WTC11 (cell line): ENCODE measurements around the gene C8B. TPM values are rescaled to one million over a fixed set of nuclear protein-coding genes. Genes with fewer than 3 reads are reported as not detected.

ENCODE experiments used
- ATAC-seq: fragments of 200-7000 bp; cut with Tn5 transposase; 2 replicates; pipeline ENCODE4 v1.10.0; 2021; ENCODE audit warnings: mild to moderate bottlenecking, moderate library complexity
- CTCF ChIA-PET: fragments of 300-600 bp; sonication (Branson Sonifier 250); formaldehyde crosslinking; loops from one replicate; lab custom pipeline; 2021; ENCODE audit warnings: antibody characterized with exemption; lab: Charles Lee
- POLR2A ChIA-PET: fragments of 350-600 bp; sonication (Branson Sonifier 250); formaldehyde crosslinking; loops from one replicate; lab custom pipeline; 2021; ENCODE audit warnings: antibody characterized with exemption; lab: Charles Lee
- DNase-seq: peaks from one replicate; pipeline ENCODE4 v3.0.0; 2021; ENCODE audit warnings: low spot score
- H3K27ac Mint-ChIP-seq: 2 replicates; pipeline ENCODE4 v1.8.0; 2021; ENCODE audit warnings: mixed read lengths
- H3K27me3 Mint-ChIP-seq: 2 replicates; pipeline ENCODE4 v1.8.0; 2021; ENCODE audit warnings: low read depth, mild to moderate bottlenecking, moderate library complexity, mixed read lengths
- H3K36me3 Mint-ChIP-seq: 2 replicates; pipeline ENCODE4 v1.8.0; 2021; ENCODE audit warnings: mixed read lengths
- H3K4me1 Mint-ChIP-seq: 2 replicates; pipeline ENCODE4 v1.8.0; 2022; ENCODE audit warnings: mixed read lengths
- H3K4me3 Mint-ChIP-seq: 2 replicates; pipeline ENCODE4 v1.8.0; 2021; ENCODE audit warnings: mild to moderate bottlenecking, moderate library complexity, mixed read lengths
- H3K9me3 Mint-ChIP-seq: 2 replicates; pipeline ENCODE4 v1.8.0; 2021; ENCODE audit warnings: mixed read lengths
- ETV6 ChIP-seq: sonication (generic); formaldehyde crosslinking; IDR thresholded peaks from 2 replicates; pipeline ENCODE4 v1.8.1; 2022; ENCODE audit warnings: mild to moderate bottlenecking, missing genetic modification reagents
- GRHL2 ChIP-seq: fragments of 250-450 bp; sonication (Bioruptor Pico); IDR thresholded peaks from 2 replicates; pipeline ENCODE4 v1.8.0; 2022; ENCODE audit warnings: mild to moderate bottlenecking, moderate library complexity; ENCODE audit not compliant: insufficient replicate concordance, severe bottlenecking
- JUN ChIP-seq: sonication (generic); formaldehyde crosslinking; IDR thresholded peaks from 2 replicates; pipeline ENCODE4 v1.8.0; 2023; ENCODE audit warnings: mild to moderate bottlenecking, missing genetic modification reagents
- MYBL2 ChIP-seq: sonication (generic); formaldehyde crosslinking; IDR thresholded peaks from 2 replicates; pipeline ENCODE4 v1.8.1; 2023; ENCODE audit warnings: mild to moderate bottlenecking, moderate library complexity, missing genetic modification reagents
- NR1H2 ChIP-seq: sonication (generic); formaldehyde crosslinking; IDR thresholded peaks from 2 replicates; pipeline ENCODE4 v1.9.0; 2021; ENCODE audit warnings: mild to moderate bottlenecking, moderate library complexity, missing genetic modification reagents
- OVOL2 ChIP-seq: fragments of 250-450 bp; sonication (Bioruptor Pico); IDR thresholded peaks from 2 replicates; pipeline ENCODE4 v1.9.0; 2021; ENCODE audit warnings: mild to moderate bottlenecking, borderline replicate concordance
- PRRX2 ChIP-seq: fragments of 250-450 bp; sonication (Bioruptor Pico); IDR thresholded peaks from 2 replicates; pipeline ENCODE4 v1.8.0; 2021; ENCODE audit warnings: mild to moderate bottlenecking
- ZNF138 ChIP-seq: sonication (generic); formaldehyde crosslinking; conservative IDR thresholded peaks from 2 replicates; pipeline ENCODE4 v1.8.1; 2022; ENCODE audit warnings: mild to moderate bottlenecking, moderate library complexity, missing genetic modification reagents
- ZNF317 ChIP-seq: sonication (generic); formaldehyde crosslinking; IDR thresholded peaks from 2 replicates; pipeline ENCODE4 v1.8.1; 2023; ENCODE audit warnings: low read depth, mild to moderate bottlenecking, moderate library complexity, missing genetic modification reagents, borderline replicate concordance
- total RNA-seq: library from RNA; stranded (reverse); gene quantifications from 3 replicates; pipeline ENCODE4 v1.2.3, GENCODE V29; 2021
- TF ChIP-seq, protein P1 (sequence below): sonication (generic); formaldehyde crosslinking; IDR thresholded peaks from 2 replicates; pipeline ENCODE4 v1.8.0; 2022; ENCODE audit warnings: missing genetic modification reagents
- TF ChIP-seq, protein P2 (sequence below): sonication (generic); formaldehyde crosslinking; IDR thresholded peaks from 2 replicates; pipeline ENCODE4 v1.8.1; 2023; ENCODE audit warnings: mild to moderate bottlenecking, missing genetic modification reagents, moderate library complexity
- TF ChIP-seq, protein P3 (sequence below): sonication (generic); formaldehyde crosslinking; IDR thresholded peaks from 2 replicates; pipeline ENCODE4 v1.8.0; 2023; ENCODE audit warnings: mild to moderate bottlenecking, missing genetic modification reagents
- TF ChIP-seq, protein P4 (sequence below): fragments of 250-450 bp; sonication (Bioruptor Pico); IDR thresholded peaks from 2 replicates; pipeline ENCODE4 v1.9.0; 2021; ENCODE audit warnings: moderate library complexity, mild to moderate bottlenecking, inconsistent platforms, borderline replicate concordance
- TF ChIP-seq, protein P5 (sequence below): sonication (generic); formaldehyde crosslinking; IDR thresholded peaks from 2 replicates; pipeline ENCODE4 v1.8.0; 2022; ENCODE audit warnings: mild to moderate bottlenecking, missing genetic modification reagents
- TF ChIP-seq, protein P6 (sequence below): sonication (generic); formaldehyde crosslinking; conservative IDR thresholded peaks from 2 replicates; pipeline ENCODE4 v1.8.1; 2022; ENCODE audit warnings: mild to moderate bottlenecking, missing genetic modification reagents
- TF ChIP-seq, protein P7 (sequence below): sonication (generic); formaldehyde crosslinking; IDR thresholded peaks from 2 replicates; pipeline ENCODE4 v1.8.1; 2023; ENCODE audit warnings: mild to moderate bottlenecking, missing genetic modification reagents
- TF ChIP-seq, protein P8 (sequence below): fragments of 200-600 bp; IDR thresholded peaks from 2 replicates; pipeline ENCODE4 v1.8.0; 2022; ENCODE audit warnings: antibody characterized with exemption

C8B gene
- total RNA-seq, 1 experiment from 2014 or later: 0.46 TPM

DNA sequence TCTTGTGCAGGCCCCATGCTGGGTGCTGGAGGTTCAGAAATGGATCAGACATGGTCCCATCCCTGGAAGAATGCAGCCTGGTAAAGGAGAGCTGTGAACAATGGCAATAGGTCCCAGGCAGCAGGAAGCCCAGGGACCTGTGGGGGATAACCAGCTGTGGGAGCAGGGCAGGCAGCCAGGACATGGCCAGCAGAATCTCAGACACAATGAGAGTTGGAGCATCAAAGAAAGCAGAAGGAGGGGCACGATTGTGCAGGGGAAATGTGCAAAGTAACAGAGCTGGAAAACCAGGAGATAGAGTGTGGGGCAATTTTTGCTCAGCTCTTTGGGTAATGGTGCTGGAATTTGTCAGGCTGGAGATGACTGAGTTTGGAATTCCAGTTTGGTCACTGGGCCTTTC is 44.3 kb downstream of the C8B start (continued):
- TF ChIP-seq, protein P1, sequence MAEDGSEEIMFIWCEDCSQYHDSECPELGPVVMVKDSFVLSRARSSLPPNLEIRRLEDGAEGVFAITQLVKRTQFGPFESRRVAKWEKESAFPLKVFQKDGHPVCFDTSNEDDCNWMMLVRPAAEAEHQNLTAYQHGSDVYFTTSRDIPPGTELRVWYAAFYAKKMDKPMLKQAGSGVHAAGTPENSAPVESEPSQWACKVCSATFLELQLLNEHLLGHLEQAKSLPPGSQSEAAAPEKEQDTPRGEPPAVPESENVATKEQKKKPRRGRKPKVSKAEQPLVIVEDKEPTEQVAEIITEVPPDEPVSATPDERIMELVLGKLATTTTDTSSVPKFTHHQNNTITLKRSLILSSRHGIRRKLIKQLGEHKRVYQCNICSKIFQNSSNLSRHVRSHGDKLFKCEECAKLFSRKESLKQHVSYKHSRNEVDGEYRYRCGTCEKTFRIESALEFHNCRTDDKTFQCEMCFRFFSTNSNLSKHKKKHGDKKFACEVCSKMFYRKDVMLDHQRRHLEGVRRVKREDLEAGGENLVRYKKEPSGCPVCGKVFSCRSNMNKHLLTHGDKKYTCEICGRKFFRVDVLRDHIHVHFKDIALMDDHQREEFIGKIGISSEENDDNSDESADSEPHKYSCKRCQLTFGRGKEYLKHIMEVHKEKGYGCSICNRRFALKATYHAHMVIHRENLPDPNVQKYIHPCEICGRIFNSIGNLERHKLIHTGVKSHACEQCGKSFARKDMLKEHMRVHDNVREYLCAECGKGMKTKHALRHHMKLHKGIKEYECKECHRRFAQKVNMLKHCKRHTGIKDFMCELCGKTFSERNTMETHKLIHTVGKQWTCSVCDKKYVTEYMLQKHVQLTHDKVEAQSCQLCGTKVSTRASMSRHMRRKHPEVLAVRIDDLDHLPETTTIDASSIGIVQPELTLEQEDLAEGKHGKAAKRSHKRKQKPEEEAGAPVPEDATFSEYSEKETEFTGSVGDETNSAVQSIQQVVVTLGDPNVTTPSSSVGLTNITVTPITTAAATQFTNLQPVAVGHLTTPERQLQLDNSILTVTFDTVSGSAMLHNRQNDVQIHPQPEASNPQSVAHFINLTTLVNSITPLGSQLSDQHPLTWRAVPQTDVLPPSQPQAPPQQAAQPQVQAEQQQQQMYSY (CRISPR knock-in tag): no peak
- no peak for TF ChIP-seq ETV6 (CRISPR knock-in tag)
- no peak for TF ChIP-seq PRRX2
- TF ChIP-seq, all 79 proteins: peak for 0

DNA sequence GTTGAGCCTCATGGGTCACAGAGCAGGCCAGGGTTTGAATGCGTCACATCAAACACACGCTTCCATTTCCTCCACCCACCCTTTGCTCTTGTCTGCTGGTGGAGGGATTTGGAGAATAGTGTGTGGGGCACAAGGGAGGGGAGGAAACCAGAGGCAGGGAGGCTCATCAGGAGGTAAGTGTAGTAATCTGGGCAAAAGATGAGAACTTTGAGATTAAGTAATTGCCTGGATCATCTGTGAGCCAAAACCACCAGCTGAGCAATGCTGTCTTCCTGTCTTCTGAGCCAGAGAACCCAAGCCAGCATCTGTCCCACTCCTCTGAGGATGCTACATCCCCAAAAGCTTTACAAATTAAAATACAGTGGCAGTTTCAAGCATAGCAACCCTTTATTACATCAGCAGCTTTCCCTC is 45.2 kb downstream of the C8B start:
- Mint-ChIP-seq H3K9me3 (no peaks in the 10 kb centered on the region), H3K27ac (no peak overlapping the region), H3K27me3 (peaks cover 6% of the 10 kb centered on the region; the same call in 1 of the 2 replicates), H3K36me3 (no peaks in the 10 kb centered on the region), H3K4me1 (peaks cover 11% of the 10 kb centered on the region)
- POLR2A ChIA-PET: no interaction called here
- ATAC-seq (no peak), DNase-seq (no peak)
- TF ChIP-seq, protein P2, sequence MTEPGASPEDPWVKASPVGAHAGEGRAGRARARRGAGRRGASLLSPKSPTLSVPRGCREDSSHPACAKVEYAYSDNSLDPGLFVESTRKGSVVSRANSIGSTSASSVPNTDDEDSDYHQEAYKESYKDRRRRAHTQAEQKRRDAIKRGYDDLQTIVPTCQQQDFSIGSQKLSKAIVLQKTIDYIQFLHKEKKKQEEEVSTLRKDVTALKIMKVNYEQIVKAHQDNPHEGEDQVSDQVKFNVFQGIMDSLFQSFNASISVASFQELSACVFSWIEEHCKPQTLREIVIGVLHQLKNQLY (CRISPR knock-in tag): no peak
- no peak for TF ChIP-seq NR1H2 (CRISPR knock-in tag)
- TF ChIP-seq ZNF317 (CRISPR knock-in tag): no peak
- TF ChIP-seq, protein P3, sequence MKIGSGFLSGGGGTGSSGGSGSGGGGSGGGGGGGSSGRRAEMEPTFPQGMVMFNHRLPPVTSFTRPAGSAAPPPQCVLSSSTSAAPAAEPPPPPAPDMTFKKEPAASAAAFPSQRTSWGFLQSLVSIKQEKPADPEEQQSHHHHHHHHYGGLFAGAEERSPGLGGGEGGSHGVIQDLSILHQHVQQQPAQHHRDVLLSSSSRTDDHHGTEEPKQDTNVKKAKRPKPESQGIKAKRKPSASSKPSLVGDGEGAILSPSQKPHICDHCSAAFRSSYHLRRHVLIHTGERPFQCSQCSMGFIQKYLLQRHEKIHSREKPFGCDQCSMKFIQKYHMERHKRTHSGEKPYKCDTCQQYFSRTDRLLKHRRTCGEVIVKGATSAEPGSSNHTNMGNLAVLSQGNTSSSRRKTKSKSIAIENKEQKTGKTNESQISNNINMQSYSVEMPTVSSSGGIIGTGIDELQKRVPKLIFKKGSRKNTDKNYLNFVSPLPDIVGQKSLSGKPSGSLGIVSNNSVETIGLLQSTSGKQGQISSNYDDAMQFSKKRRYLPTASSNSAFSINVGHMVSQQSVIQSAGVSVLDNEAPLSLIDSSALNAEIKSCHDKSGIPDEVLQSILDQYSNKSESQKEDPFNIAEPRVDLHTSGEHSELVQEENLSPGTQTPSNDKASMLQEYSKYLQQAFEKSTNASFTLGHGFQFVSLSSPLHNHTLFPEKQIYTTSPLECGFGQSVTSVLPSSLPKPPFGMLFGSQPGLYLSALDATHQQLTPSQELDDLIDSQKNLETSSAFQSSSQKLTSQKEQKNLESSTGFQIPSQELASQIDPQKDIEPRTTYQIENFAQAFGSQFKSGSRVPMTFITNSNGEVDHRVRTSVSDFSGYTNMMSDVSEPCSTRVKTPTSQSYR (CRISPR knock-in tag): no peak
- TF ChIP-seq, all 79 proteins: peak for 0
- no peak overlapping the region for H3K4me3 Mint-ChIP-seq
- CTCF ChIA-PET: no interaction called here

DNA sequence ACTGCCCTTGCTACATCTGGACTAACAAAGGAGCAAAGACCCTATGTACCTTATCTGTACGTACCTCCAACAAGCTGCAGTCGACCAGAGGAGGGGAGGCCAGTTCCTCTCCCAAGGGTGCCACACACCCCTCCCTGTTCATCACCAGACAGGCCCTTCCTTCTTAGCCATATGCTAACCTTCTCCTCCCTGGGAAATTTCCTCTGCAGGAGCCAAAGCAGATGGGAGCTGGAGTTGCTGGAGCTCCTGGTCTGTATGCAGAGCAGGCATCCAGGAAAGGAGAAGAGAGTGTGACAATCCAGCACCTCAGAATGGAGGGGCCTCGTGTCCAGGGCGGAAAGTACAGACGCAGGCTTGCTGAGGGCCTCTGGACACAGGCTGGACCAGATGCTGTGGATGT is 48.5 kb downstream of the C8B start:
- peaks cover 3% of the 10 kb centered on the region; the same call in 1 of the 2 replicates for H3K27me3 Mint-ChIP-seq
- DNase-seq: no peak
- peaks cover 5% of the 10 kb centered on the region for H3K4me1 Mint-ChIP-seq
- H3K27ac Mint-ChIP-seq: no peak overlapping the region
- POLR2A ChIA-PET: no interaction called here
- ATAC-seq: no peak
- TF ChIP-seq NR1H2 (CRISPR knock-in tag) (no peak), ZNF317 (CRISPR knock-in tag) (no peak)
- H3K4me3 Mint-ChIP-seq: no peak overlapping the region
- CTCF ChIA-PET: no interaction called here
- H3K36me3 Mint-ChIP-seq: no peaks in the 10 kb centered on the region
- no peaks in the 10 kb centered on the region for H3K9me3 Mint-ChIP-seq

DNA sequence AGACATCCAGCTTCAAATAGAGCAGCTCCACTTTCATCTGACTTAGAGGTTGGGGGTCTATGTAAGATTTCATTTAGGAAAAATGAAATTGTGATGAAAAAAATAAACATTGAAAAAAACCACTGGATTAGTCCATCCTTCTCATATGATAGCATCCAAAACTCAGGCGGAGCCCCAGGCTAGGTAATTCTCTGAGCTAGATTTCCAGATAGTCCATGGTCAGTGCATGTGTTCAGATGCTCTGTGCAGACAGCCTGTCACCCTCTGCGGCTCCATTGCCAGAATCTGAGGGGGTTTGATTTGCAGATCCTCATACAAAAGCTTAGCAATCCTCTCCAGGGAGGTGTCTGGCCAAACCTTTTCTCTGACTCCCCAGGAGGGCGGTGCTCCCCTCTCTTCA is 49.2 kb downstream of the C8B start:
- H3K9me3 Mint-ChIP-seq: no peaks in the 10 kb centered on the region
- POLR2A ChIA-PET: no interaction called here
- DNase-seq (no peak), ATAC-seq (no peak)
- H3K27me3 Mint-ChIP-seq: no peaks in the 10 kb centered on the region; the same call in 1 of the 2 replicates
- no peaks in the 10 kb centered on the region for H3K36me3 Mint-ChIP-seq
- H3K4me1 Mint-ChIP-seq: peaks cover 5% of the 10 kb centered on the region
- no peak overlapping the region for H3K27ac Mint-ChIP-seq
- CTCF ChIA-PET: no interaction called here
- no peak overlapping the region for H3K4me3 Mint-ChIP-seq
- TF ChIP-seq, protein P4, sequence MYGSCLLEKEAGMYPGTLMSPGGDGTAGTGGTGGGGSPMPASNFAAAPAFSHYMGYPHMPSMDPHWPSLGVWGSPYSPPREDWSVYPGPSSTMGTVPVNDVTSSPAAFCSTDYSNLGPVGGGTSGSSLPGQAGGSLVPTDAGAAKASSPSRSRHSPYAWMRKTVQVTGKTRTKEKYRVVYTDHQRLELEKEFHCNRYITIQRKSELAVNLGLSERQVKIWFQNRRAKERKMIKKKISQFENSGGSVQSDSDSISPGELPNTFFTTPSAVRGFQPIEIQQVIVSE (CRISPR knock-in tag): no peak
- no peak for TF ChIP-seq OVOL2
- TF ChIP-seq, protein P5, sequence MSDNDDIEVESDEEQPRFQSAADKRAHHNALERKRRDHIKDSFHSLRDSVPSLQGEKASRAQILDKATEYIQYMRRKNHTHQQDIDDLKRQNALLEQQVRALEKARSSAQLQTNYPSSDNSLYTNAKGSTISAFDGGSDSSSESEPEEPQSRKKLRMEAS (CRISPR knock-in tag): no peak
- TF ChIP-seq MYBL2 (CRISPR knock-in tag): no peak
- TF ChIP-seq, protein P6, sequence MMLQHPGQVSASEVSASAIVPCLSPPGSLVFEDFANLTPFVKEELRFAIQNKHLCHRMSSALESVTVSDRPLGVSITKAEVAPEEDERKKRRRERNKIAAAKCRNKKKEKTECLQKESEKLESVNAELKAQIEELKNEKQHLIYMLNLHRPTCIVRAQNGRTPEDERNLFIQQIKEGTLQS (CRISPR knock-in tag): no peak
- no peak for TF ChIP-seq GRHL2 (CRISPR knock-in tag)
- TF ChIP-seq, protein P7, sequence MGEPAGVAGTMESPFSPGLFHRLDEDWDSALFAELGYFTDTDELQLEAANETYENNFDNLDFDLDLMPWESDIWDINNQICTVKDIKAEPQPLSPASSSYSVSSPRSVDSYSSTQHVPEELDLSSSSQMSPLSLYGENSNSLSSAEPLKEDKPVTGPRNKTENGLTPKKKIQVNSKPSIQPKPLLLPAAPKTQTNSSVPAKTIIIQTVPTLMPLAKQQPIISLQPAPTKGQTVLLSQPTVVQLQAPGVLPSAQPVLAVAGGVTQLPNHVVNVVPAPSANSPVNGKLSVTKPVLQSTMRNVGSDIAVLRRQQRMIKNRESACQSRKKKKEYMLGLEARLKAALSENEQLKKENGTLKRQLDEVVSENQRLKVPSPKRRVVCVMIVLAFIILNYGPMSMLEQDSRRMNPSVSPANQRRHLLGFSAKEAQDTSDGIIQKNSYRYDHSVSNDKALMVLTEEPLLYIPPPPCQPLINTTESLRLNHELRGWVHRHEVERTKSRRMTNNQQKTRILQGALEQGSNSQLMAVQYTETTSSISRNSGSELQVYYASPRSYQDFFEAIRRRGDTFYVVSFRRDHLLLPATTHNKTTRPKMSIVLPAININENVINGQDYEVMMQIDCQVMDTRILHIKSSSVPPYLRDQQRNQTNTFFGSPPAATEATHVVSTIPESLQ (CRISPR knock-in tag): no peak
- TF ChIP-seq, protein P8, sequence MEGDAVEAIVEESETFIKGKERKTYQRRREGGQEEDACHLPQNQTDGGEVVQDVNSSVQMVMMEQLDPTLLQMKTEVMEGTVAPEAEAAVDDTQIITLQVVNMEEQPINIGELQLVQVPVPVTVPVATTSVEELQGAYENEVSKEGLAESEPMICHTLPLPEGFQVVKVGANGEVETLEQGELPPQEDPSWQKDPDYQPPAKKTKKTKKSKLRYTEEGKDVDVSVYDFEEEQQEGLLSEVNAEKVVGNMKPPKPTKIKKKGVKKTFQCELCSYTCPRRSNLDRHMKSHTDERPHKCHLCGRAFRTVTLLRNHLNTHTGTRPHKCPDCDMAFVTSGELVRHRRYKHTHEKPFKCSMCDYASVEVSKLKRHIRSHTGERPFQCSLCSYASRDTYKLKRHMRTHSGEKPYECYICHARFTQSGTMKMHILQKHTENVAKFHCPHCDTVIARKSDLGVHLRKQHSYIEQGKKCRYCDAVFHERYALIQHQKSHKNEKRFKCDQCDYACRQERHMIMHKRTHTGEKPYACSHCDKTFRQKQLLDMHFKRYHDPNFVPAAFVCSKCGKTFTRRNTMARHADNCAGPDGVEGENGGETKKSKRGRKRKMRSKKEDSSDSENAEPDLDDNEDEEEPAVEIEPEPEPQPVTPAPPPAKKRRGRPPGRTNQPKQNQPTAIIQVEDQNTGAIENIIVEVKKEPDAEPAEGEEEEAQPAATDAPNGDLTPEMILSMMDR: no peak
- no peak for TF ChIP-seq ZNF138 (CRISPR knock-in tag)
- TF ChIP-seq PRRX2: no peak
- no peak for TF ChIP-seq JUN (CRISPR knock-in tag)
